ENCODE data around the gene TTLL9.
"Not testable (repeated sequence)": the region's sequence is repeated elsewhere in the genome, so short reads cannot be mapped to it uniquely, and the experiment has no call there.

TTLL9 gene

GRCh38 chr20:31929631-31930030, 59.2 kb downstream of the TTLL9 start:
- H3K18ac ChIP-seq (ENCODE audit: low read length); H3K27ac ChIP-seq (replicated peaks; ENCODE audit: low read length); H3K4me3 ChIP-seq (ENCODE audit: low read length in 2 of 2); H2BK12ac ChIP-seq (ENCODE audit: low read length); H3K9me3 ChIP-seq (replicated peaks in 1 of 2; ENCODE audit: control insufficient read depth in 2 of 2, insufficient read depth in 1 of 2, low read depth in 1 of 2, low read length in 2 of 2); H2BK15ac ChIP-seq (ENCODE audit: low read length); DNase-seq (ENCODE audit: low spot score); H2BK5ac ChIP-seq (ENCODE audit: low read length); H2AK5ac ChIP-seq (ENCODE audit: low read depth, low read length); H3K79me1 ChIP-seq (ENCODE audit: low read depth, low read length); H4K91ac ChIP-seq (ENCODE audit: low read depth, low read length, poor library complexity); H3K4me2 ChIP-seq (ENCODE audit: insufficient read depth, low read length, poor library complexity, severe bottlenecking); H2BK120ac ChIP-seq (ENCODE audit: low read depth, low read length); H3K9ac ChIP-seq (ENCODE audit: low read depth, low read length, poor library complexity); H3K4me1 ChIP-seq (ENCODE audit: control insufficient read depth in 2 of 2, insufficient read depth in 1 of 2, low read depth in 1 of 2, low read length in 2 of 2); H2AFZ ChIP-seq (ENCODE audit: low read length); H3K36me3 ChIP-seq (replicated peaks in 1 of 2; ENCODE audit: control insufficient read depth in 2 of 2, insufficient read depth in 2 of 2, low read length in 2 of 2); H3K4ac ChIP-seq (ENCODE audit: low read length); H4K8ac ChIP-seq (ENCODE audit: low read depth, low read length); H3K23ac ChIP-seq (ENCODE audit: low read depth, low read length, poor library complexity); H3K14ac ChIP-seq (ENCODE audit: low read length): not testable (repeated sequence)
- WGBS, 2 donors (ENCODE audit: extremely low coverage in 2 of 2, insufficient read length in 2 of 2, insufficient replicate concordance in 1 of 2): no CpG with 5 or more reads among the region's 4 CpGs
- peaks cover 0 to 10% (median 0%) of the 10 kb centered on the region in 3 experiments for H3K27me3 ChIP-seq (ENCODE audit: control insufficient read depth in 3 of 3, insufficient read depth in 3 of 3, low read depth in 1 of 3, low read length in 3 of 3)

DNA sequence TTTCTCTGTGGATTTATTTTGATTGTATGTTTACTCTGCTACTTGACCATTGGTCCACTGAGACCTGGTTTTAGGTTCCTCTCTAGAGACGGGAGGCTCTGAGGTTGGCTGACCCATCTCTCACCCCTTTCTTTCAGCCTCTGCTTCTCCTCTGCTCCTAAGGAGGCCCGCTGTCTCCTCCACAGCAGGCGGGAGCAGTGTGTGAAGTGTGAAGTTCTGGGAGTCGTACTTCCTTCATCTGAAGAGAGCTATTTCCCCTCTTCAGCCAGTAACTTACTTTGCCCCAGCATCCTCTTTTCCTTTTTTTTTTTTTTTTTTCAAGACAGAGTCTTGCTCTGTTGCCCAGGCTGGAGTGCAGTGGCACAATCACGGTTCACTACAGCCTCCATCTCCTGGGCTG, 60.3 kb downstream of the TTLL9 start:
- H3K4ac ChIP-seq (ENCODE audit: low read length): no peak overlapping the region
- no CpG with 5 or more reads among the region's 5 CpGs for WGBS, 2 donors (ENCODE audit: extremely low coverage in 2 of 2, insufficient read length in 2 of 2, insufficient replicate concordance in 1 of 2)
- no peak overlapping the region for H2AFZ ChIP-seq (ENCODE audit: low read length)
- peaks cover 0 to 2% of the 10 kb centered on the region in 2 donors for H3K4me1 ChIP-seq (ENCODE audit: control insufficient read depth in 2 of 2, insufficient read depth in 1 of 2, low read depth in 1 of 2, low read length in 2 of 2)
- no peaks in the 10 kb centered on the region for H3K79me1 ChIP-seq (ENCODE audit: low read depth, low read length)
- DNase-seq (ENCODE audit: low spot score): no peak
- no peak overlapping the region for H3K18ac ChIP-seq (ENCODE audit: low read length)
- no peak overlapping the region for H2AK5ac ChIP-seq (ENCODE audit: low read depth, low read length)
- no peaks in the 10 kb centered on the region for H3K9me3 ChIP-seq (replicated peaks in 1 of 2; ENCODE audit: control insufficient read depth in 2 of 2, insufficient read depth in 1 of 2, low read depth in 1 of 2, low read length in 2 of 2)
- H3K36me3 ChIP-seq (replicated peaks in 1 of 2; ENCODE audit: control insufficient read depth in 2 of 2, insufficient read depth in 2 of 2, low read length in 2 of 2): no peaks in the 10 kb centered on the region
- no peak overlapping the region for H3K14ac ChIP-seq (ENCODE audit: low read length)
- no peak overlapping the region for H3K27ac ChIP-seq (replicated peaks; ENCODE audit: low read length)
- H2BK15ac ChIP-seq (ENCODE audit: low read length): no peak overlapping the region
- peaks cover 0 to 9% (median 0%) of the 10 kb centered on the region in 3 experiments for H3K27me3 ChIP-seq (ENCODE audit: control insufficient read depth in 3 of 3, insufficient read depth in 3 of 3, low read depth in 1 of 3, low read length in 3 of 3)
- no peak overlapping the region for H3K4me2 ChIP-seq (ENCODE audit: insufficient read depth, low read length, poor library complexity, severe bottlenecking)
- H2BK12ac ChIP-seq (ENCODE audit: low read length): no peak overlapping the region
- no peak overlapping the region for H2BK120ac ChIP-seq (ENCODE audit: low read depth, low read length)
- H4K8ac ChIP-seq (ENCODE audit: low read depth, low read length): no peak overlapping the region
- H2BK5ac ChIP-seq (ENCODE audit: low read length): no peak overlapping the region
- no peak overlapping the region for H3K9ac ChIP-seq (ENCODE audit: low read depth, low read length, poor library complexity)
- no peak overlapping the region for H4K91ac ChIP-seq (ENCODE audit: low read depth, low read length, poor library complexity)
- H3K4me3 ChIP-seq (ENCODE audit: low read length in 2 of 2): no peak overlapping the region
- H3K23ac ChIP-seq (ENCODE audit: low read depth, low read length, poor library complexity): no peak overlapping the region

- no peak overlapping the region for H2AFZ ChIP-seq (ENCODE audit: low read length)
- no peak overlapping the region for H2BK5ac ChIP-seq (ENCODE audit: low read length)
- DNase-seq (ENCODE audit: low spot score): no peak
- no peak overlapping the region for H4K91ac ChIP-seq (ENCODE audit: low read depth, low read length, poor library complexity)
- H3K23ac ChIP-seq (ENCODE audit: low read depth, low read length, poor library complexity): no peak overlapping the region
- H3K14ac ChIP-seq (ENCODE audit: low read length): no peak overlapping the region
- H3K9me3 ChIP-seq (replicated peaks in 1 of 2; ENCODE audit: control insufficient read depth in 2 of 2, insufficient read depth in 1 of 2, low read depth in 1 of 2, low read length in 2 of 2): no peaks in the 10 kb centered on the region
- whole genome bisulfite sequencing, 2 donors (ENCODE audit: extremely low coverage in 2 of 2, insufficient read length in 2 of 2, insufficient replicate concordance in 1 of 2): no CpG with 5 or more reads among the region's 10 CpGs
- H3K4me3 ChIP-seq (ENCODE audit: low read length in 2 of 2): no peak overlapping the region
- no peak overlapping the region for H3K4ac ChIP-seq (ENCODE audit: low read length)
- peaks cover 0 to 9% (median 0%) of the 10 kb centered on the region in 3 experiments for H3K27me3 ChIP-seq (ENCODE audit: control insufficient read depth in 3 of 3, insufficient read depth in 3 of 3, low read depth in 1 of 3, low read length in 3 of 3)
- no peak overlapping the region for H3K9ac ChIP-seq (ENCODE audit: low read depth, low read length, poor library complexity)
- H2BK120ac ChIP-seq (ENCODE audit: low read depth, low read length): no peak overlapping the region
- no peak overlapping the region for H3K4me2 ChIP-seq (ENCODE audit: insufficient read depth, low read length, poor library complexity, severe bottlenecking)
- H3K4me1 ChIP-seq (ENCODE audit: control insufficient read depth in 2 of 2, insufficient read depth in 1 of 2, low read depth in 1 of 2, low read length in 2 of 2): peaks cover 0 to 2% of the 10 kb centered on the region in 2 donors
- no peaks in the 10 kb centered on the region for H3K79me1 ChIP-seq (ENCODE audit: low read depth, low read length)
- H2BK12ac ChIP-seq (ENCODE audit: low read length): no peak overlapping the region
- H3K27ac ChIP-seq (replicated peaks; ENCODE audit: low read length): no peak overlapping the region
- no peak overlapping the region for H2BK15ac ChIP-seq (ENCODE audit: low read length)
- no peak overlapping the region for H4K8ac ChIP-seq (ENCODE audit: low read depth, low read length)
- H3K18ac ChIP-seq (ENCODE audit: low read length): no peak overlapping the region
- no peak overlapping the region for H2AK5ac ChIP-seq (ENCODE audit: low read depth, low read length)
- no peaks in the 10 kb centered on the region for H3K36me3 ChIP-seq (replicated peaks in 1 of 2; ENCODE audit: control insufficient read depth in 2 of 2, insufficient read depth in 2 of 2, low read length in 2 of 2)
Measured at GRCh38 chr20:31933698-31934097, 63.3 kb downstream of the TTLL9 start.

DNA sequence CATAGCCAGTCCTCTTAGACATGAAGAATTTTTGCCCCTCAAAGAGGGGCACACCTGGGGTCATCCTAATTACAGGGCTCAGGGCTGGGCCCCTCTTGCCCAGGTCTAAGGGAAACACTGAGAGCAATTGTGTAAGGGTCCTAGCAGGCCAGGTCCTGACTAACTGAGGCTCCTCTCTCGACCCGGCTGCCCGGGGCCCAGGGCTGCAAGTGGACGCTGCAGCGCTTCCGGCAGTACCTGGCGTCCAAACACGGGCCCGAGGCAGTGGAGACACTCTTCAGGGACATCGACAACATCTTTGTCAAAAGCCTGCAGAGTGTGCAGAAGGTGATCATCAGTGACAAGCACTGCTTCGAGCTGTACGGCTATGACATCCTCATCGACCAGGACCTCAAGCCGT, 64.1 kb downstream of the TTLL9 start:
- no peak for DNase-seq (ENCODE audit: low spot score)

More for the DNA sequence above, 64.1 kb downstream of the TTLL9 start:
- H2BK5ac ChIP-seq (ENCODE audit: low read length): peak overlapping the region; percentile 14
- H2AK5ac ChIP-seq (ENCODE audit: low read depth, low read length): peak overlapping the region; percentile 53
- WGBS, 2 donors (ENCODE audit: extremely low coverage in 2 of 2, insufficient read length in 2 of 2, insufficient replicate concordance in 1 of 2): no CpG with 5 or more reads among the region's 14 CpGs
- H3K36me3 ChIP-seq (replicated peaks in 1 of 2; ENCODE audit: control insufficient read depth in 2 of 2, insufficient read depth in 2 of 2, low read length in 2 of 2): peaks cover 0 to 1% of the 10 kb centered on the region in 2 donors
- no peak overlapping the region for H2BK15ac ChIP-seq (ENCODE audit: low read length)
- H3K18ac ChIP-seq (ENCODE audit: low read length): no peak overlapping the region
- H3K9ac ChIP-seq (ENCODE audit: low read depth, low read length, poor library complexity): peak overlapping the region; percentile 33
- H3K9me3 ChIP-seq (replicated peaks in 1 of 2; ENCODE audit: control insufficient read depth in 2 of 2, insufficient read depth in 1 of 2, low read depth in 1 of 2, low read length in 2 of 2): no peaks in the 10 kb centered on the region
- H3K27me3 ChIP-seq (ENCODE audit: control insufficient read depth in 3 of 3, insufficient read depth in 3 of 3, low read depth in 1 of 3, low read length in 3 of 3): peaks cover 0 to 9% (median 0%) of the 10 kb centered on the region in 3 experiments
- H3K23ac ChIP-seq (ENCODE audit: low read depth, low read length, poor library complexity): peak overlapping the region; percentile 13
- no peak overlapping the region for H3K4ac ChIP-seq (ENCODE audit: low read length)
- H2AFZ ChIP-seq (ENCODE audit: low read length): no peak overlapping the region
- H3K27ac ChIP-seq (replicated peaks; ENCODE audit: low read length): no peak overlapping the region
- H4K91ac ChIP-seq (ENCODE audit: low read depth, low read length, poor library complexity): no peak overlapping the region
- no peak overlapping the region for H2BK12ac ChIP-seq (ENCODE audit: low read length)
- no peaks in the 10 kb centered on the region for H3K79me1 ChIP-seq (ENCODE audit: low read depth, low read length)
- H3K4me2 ChIP-seq (ENCODE audit: insufficient read depth, low read length, poor library complexity, severe bottlenecking): no peak overlapping the region
- H2BK120ac ChIP-seq (ENCODE audit: low read depth, low read length): no peak overlapping the region
- peaks cover 0 to 2% of the 10 kb centered on the region in 2 donors for H3K4me1 ChIP-seq (ENCODE audit: control insufficient read depth in 2 of 2, insufficient read depth in 1 of 2, low read depth in 1 of 2, low read length in 2 of 2)
- no peak overlapping the region for H4K8ac ChIP-seq (ENCODE audit: low read depth, low read length)
- H3K4me3 ChIP-seq (ENCODE audit: low read length in 2 of 2): no peak overlapping the region
- peak overlapping the region; percentile 50 for H3K14ac ChIP-seq (ENCODE audit: low read length)

Data from neuronal stem cell (in vitro differentiated cells).